GM21825 (cell line): ENCODE results near the gene TMEM43.

ENCODE experiments used
- ATAC-seq: cut with Tn5 transposase; IDR thresholded peaks from one replicate; pipeline ENCODE4 v1.9.1; 2021; ENCODE audit warnings: mild to moderate bottlenecking, moderate library complexity; ENCODE audit not compliant: unreplicated experiment

The TMEM43 gene

GRCh38 chr3:14170531-14171159 lies 45.8 kb downstream of the TMEM43 start:
- ATAC-seq = no peak

GRCh38 chr3:14172496-14172895 lies 47.6 kb downstream of the TMEM43 start:
- ATAC-seq = no peak

- no peak for ATAC-seq
Measured at GRCh38 chr3:14174483-14174882, 49.6 kb downstream of the TMEM43 start.

- ATAC-seq = no peak
Measured at GRCh38 chr3:14175383-14176037, 50.7 kb downstream of the TMEM43 start.

- ATAC-seq = no peak
Measured at GRCh38 chr3:14177580-14178246, 52.9 kb downstream of the TMEM43 start.

- peak; percentile 92 for ATAC-seq
Measured at GRCh38 chr3:14178247-14179113, 53.6 kb downstream of the TMEM43 start, which contains the start of the genes LSM3 and XPC. TSS of gene LSM3 (plus strand) at chr3:14178817. CDS start at chr3:14178861, 44 bp downstream. TSS of gene XPC (minus strand) at chr3:14178601. CDS start at chr3:14178568, 33 bp downstream.

- no peak for ATAC-seq
Measured at GRCh38 chr3:14179114-14179465, 54.2 kb downstream of the TMEM43 start.

- no peak for ATAC-seq
Measured at GRCh38 chr3:14179795-14180194, 54.9 kb downstream of the TMEM43 start.

GRCh38 chr3:14181253-14181652 lies 56.4 kb downstream of the TMEM43 start:
- ATAC-seq = no peak

GRCh38 chr3:14183015-14183577 lies 58.2 kb downstream of the TMEM43 start:
- no peak for ATAC-seq

- ATAC-seq = no peak
Measured at GRCh38 chr3:14186854-14187458, 62.1 kb downstream of the TMEM43 start.

- ATAC-seq = no peak
Measured at GRCh38 chr3:14188041-14188754, 63.3 kb downstream of the TMEM43 start.
